ENCODE data around the gene RPRML.

Gene RPRML

DNA sequence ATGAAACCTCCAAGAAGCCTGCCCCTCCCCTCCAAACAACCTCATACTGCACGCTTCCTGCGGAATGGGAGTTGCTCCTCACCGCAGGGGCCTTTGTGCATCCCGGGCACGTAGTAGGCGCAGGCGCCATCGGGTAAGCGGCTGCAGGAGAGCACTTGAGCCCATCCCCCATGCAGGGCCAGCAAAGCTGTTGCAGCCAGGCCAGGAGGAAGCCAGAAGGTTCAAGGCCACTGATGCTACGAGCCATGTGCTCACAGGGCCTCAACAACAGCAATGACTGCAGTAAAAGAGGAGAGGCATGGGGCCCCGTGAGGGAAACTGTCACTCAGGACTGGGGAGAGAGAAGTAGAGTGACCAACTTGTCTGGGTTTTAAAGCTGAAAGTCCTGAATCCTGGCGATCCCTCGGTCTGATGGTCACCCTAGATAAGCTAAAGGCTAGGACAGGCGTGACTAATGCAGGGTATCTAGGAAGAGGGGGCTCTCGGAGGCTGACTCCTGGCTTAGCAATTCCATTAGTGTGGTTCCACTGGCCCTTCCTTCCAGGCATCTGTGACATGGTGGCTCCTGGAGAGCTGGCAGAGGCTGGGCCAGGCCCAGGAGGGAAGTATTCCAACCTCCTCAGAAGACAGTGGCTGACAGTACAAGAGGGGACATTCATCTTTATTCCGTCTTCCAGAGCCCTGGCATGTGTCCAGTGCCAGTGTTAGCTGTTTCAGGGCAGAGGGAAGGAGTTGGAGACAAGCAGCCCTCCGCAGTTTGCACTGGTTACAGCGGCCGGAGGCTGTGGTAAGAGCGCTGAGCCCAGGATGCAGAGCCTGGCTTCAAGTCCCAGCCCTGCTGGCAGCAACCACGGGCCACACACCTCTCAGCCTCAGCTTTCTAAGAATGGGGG is 35.3 kb downstream of the RPRML start:
- no peak for DNase-seq

- DNase-seq = no peak
Measured at GRCh38 chr17:46943218-46943500, 35.9 kb downstream of the RPRML start.

DNA sequence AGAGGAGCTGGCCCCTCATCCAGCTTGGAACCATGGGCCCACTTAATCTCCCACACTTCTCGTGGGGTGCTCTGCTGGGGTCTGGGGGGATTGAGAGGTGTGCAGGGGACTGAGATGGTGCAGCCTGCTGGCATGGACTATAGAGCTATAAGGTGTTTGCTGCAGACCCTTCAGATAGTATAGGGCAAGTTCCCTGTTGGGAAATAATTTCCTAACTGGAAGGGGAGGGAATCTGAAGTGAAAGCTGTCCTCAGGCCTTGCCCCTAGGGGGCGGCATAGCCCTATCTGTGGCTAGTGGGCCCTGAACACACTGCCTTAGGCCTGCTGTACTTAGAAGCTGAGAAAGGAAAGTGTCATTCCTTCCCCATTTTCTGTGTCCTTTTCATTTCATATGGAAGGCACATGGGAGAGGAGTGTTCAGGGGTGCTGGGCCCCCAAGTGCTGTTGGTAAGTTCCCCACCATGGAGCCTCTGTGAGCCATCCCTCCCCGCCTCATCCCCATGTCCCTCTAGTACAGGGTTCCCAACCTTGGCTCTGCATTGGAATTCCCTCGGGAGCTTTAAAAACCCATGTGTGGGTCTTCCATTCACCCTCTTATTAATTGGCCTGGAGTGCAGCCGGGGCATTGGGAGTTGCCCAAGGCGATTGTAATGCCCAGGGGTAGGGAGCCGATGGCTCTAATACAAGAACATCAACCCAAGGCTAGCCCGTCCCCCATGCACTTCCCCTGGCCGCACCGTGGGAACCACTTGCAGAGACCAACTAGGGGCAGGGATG is 36.4 kb downstream of the RPRML start:
- DNase-seq = peak; percentile 77

- peak; percentile 78 for DNase-seq
Measured at GRCh38 chr17:46940692-46941404, 38.2 kb downstream of the RPRML start.

GRCh38 chr17:46935658-46936266 is 43.3 kb downstream of the RPRML start:
- DNase-seq = no peak

DNA sequence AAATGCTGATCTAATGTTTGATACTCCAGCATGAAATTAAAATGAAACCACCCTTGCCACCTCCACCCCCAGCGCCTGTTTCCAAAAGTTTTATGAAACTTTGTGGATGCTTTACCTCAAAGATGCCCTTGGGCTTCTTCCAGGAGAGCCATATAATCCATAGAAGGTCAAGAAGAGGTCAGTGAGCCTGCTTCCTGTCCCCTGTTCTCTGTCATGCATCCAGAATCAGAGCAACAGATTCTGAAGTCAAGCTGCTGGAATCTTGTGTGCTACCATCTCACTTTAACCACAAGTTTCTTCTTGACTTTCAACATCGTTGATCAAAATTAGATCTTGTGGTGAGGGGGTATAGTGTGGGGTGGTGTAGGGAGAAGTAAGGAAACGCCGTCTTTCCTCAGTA is 47.5 kb downstream of the RPRML start:
- DNase-seq = no peak

GRCh38 chr17:46930051-46930450 is 49.0 kb downstream of the RPRML start:
- DNase-seq = no peak

DNA sequence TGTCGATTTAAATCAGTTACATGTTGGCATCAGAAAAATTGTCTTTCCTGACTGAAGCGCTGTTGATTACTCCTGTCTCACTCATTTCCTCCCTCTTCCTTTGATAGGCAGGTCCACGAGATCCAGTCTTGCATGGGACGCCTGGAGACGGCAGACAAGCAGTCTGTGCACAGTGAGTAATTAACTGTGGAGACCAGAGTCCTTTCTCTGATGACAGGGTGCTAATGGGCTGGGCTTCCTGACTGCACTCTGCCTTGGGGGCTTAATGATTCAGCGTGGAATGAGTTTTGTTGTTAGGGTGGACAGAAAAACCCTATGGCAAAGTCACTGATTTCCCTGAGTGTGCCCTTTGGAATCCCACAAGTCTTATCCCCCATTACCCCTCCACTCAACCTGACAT is 49.6 kb downstream of the RPRML start:
- no peak for DNase-seq

DNA sequence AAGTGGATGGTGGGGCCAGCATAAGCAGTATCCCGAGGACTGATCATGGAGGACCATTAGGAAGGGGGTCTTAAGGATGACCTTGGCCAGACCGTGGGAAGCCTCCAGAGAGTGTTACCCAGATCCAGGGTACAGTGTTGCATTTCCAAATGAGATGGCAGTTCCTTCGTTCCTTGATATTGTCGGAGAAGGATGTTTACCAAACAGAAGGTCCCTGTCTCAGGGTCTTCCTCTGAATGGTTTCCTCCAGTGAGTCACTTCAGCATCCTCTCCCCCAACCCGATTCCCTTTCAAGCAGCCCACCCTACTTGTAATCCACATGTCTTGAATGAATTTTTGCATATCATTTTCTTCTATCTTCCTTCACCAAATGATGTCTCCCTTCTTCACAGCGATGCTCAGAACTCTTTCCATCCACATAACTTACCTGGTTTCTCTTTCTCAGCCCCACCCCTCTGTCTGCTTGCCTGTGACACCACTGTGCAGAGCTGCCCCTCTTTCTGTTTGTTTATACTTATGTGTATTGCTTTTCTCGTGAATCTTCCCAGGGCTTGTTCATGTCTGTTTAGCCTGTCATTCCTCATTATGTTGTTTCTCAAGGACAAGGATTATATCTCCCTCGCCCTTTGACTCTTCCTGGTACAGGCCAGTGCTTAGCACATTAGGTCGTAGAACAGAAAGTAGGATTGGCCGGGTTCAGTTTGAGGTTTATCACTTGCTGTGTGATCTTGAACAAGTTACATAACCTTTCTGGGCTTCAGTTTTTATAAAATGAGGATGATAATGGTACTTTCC is 50.4 kb downstream of the RPRML start:
- DNase-seq = no peak

All from activated CD8-positive, alpha-beta memory T cell treated with anti-CD3 and anti-CD28 coated beads, Interleukin-2, amount 50 U/mL, for 48 hours (primary cell).